H1 (cell line): ENCODE data around the gene BEX2.

Source experiments
- CHD2 ChIP-seq: IDR thresholded peaks from 2 replicates; pipeline ENCODE4 v1.6.1; 2012; ENCODE audit warnings: low read length, improper control_type of control experiment
- EGR1 ChIP-seq: IDR thresholded peaks from 2 replicates; pipeline ENCODE4 v1.6.1; 2011; ENCODE audit warnings: low read depth, low read length, borderline replicate concordance
- EP300 ChIP-seq, 2 experiments: IDR thresholded peaks; 1 replicate in 1 of 2; 2 replicates in 1 of 2; pipeline ENCODE4 v1.6.1; 2011 to 2012; ENCODE audit warnings: low read depth in 2 of 2, low read length in 2 of 2, mild to moderate bottlenecking in 2 of 2, borderline replicate concordance in 1 of 2, inconsistent platforms in 1 of 2, moderate library complexity in 1 of 2
- EZH2 ChIP-seq: fragments of 200-600 bp; sonication (generic); IDR thresholded peaks from 2 replicates; pipeline ENCODE4 v1.7.1; 2012; ENCODE audit warnings: low read depth, mild to moderate bottlenecking, moderate library complexity, low read length, inconsistent platforms; ENCODE audit not compliant: severe bottlenecking
- GTF2F1 ChIP-seq: IDR thresholded peaks from 2 replicates; pipeline ENCODE4 v1.6.1; 2012; ENCODE audit warnings: low read depth, low read length, improper control_type of control experiment, borderline replicate concordance
- POLR2A ChIP-seq, 2 experiments: IDR thresholded peaks; 1 replicate in 1 of 2; 2 replicates in 1 of 2; pipeline ENCODE4 v1.6.1; 2011; ENCODE audit warnings: low read depth in 2 of 2, low read length in 2 of 2, mild to moderate bottlenecking in 2 of 2; ENCODE audit errors: control extremely low read depth in 1 of 2
- TAF1 ChIP-seq: IDR thresholded peaks from 2 replicates; pipeline ENCODE4 v1.6.1; 2011; ENCODE audit warnings: mild to moderate bottlenecking, low read depth, low read length
- YY1 ChIP-seq: IDR thresholded peaks from 2 replicates; pipeline ENCODE4 v1.6.1; 2011; ENCODE audit warnings: low read depth, mild to moderate bottlenecking, low read length
- TF ChIP-seq, protein P1 (sequence below), 3 experiments: IDR thresholded peaks; 1 replicate in 2 of 3; 2 replicates in 1 of 3; pipeline versions ENCODE4 v1.5.1 to v1.6.1; 2011; ENCODE audit warnings: low read length in 3 of 3, mild to moderate bottlenecking in 3 of 3, inconsistent platforms in 2 of 3, low read depth in 1 of 3, moderate library complexity in 1 of 3; ENCODE audit not compliant: insufficient read depth in 1 of 3; ENCODE audit errors: control extremely low read depth in 1 of 3
- TF ChIP-seq, protein P2 (sequence below): IDR thresholded peaks from 2 replicates; pipeline ENCODE4 v1.6.1; 2012; ENCODE audit warnings: low read length, inconsistent platforms

GRCh38 chrX:103338663-103339062, 27.9 kb upstream of the BEX2 start:
- TF ChIP-seq EGR1 (no peak), EP300 (IDR thresholded peaks at IDR 0.05; ENCODE audit: borderline replicate concordance in 1 of 2, low read depth in 2 of 2, low read length in 2 of 2) (no peak), POLR2A (IDR thresholded peaks at IDR 0.05; ENCODE audit: control extremely low read depth in 1 of 2, low read depth in 2 of 2, low read length in 2 of 2) (no peak), CHD2 (no peak), TAF1 (no peak), EZH2 (no peak), YY1 (no peak), GTF2F1 (no peak)
- TF ChIP-seq, protein P1, sequence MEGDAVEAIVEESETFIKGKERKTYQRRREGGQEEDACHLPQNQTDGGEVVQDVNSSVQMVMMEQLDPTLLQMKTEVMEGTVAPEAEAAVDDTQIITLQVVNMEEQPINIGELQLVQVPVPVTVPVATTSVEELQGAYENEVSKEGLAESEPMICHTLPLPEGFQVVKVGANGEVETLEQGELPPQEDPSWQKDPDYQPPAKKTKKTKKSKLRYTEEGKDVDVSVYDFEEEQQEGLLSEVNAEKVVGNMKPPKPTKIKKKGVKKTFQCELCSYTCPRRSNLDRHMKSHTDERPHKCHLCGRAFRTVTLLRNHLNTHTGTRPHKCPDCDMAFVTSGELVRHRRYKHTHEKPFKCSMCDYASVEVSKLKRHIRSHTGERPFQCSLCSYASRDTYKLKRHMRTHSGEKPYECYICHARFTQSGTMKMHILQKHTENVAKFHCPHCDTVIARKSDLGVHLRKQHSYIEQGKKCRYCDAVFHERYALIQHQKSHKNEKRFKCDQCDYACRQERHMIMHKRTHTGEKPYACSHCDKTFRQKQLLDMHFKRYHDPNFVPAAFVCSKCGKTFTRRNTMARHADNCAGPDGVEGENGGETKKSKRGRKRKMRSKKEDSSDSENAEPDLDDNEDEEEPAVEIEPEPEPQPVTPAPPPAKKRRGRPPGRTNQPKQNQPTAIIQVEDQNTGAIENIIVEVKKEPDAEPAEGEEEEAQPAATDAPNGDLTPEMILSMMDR (IDR thresholded peaks at IDR 0.05; ENCODE audit: control extremely low read depth in 1 of 3, insufficient read depth in 1 of 3, low read depth in 1 of 3, low read length in 3 of 3), result no peak
- TF ChIP-seq, protein P2, sequence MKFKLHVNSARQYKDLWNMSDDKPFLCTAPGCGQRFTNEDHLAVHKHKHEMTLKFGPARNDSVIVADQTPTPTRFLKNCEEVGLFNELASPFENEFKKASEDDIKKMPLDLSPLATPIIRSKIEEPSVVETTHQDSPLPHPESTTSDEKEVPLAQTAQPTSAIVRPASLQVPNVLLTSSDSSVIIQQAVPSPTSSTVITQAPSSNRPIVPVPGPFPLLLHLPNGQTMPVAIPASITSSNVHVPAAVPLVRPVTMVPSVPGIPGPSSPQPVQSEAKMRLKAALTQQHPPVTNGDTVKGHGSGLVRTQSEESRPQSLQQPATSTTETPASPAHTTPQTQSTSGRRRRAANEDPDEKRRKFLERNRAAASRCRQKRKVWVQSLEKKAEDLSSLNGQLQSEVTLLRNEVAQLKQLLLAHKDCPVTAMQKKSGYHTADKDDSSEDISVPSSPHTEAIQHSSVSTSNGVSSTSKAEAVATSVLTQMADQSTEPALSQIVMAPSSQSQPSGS, result no peak
